A549 (cell line): ENCODE results near the gene JRKL. TPM values are rescaled to one million over a fixed set of nuclear protein-coding genes. Genes with fewer than 3 reads are reported as not detected.
"Not testable (repeated sequence)": the region's sequence is repeated elsewhere in the genome, so short reads cannot be mapped to it uniquely, and the experiment has no call there.

Experiments
- ATAC-seq, 2 experiments: fragments of 200-7000 bp in 1 of 2; fragments of >200 bp in 1 of 2; cut with Nextera tagmentation in 1 of 2; cut with Tn5 transposase in 1 of 2; 3 replicates each; pipeline versions ENCODE4 v1.8.0 to v1.9.1; 2018 to 2020; ENCODE audit warnings: mild to moderate bottlenecking in 1 of 2, moderate library complexity in 1 of 2
- CTCF ChIA-PET: fragments of 300-600 bp; sonication (Branson Sonifier 250); formaldehyde crosslinking; extraction: SDS; loops from one replicate; lab custom pipeline; 2021; ENCODE audit warnings: antibody characterized with exemption, inconsistent platforms; lab: Yijun Ruan, JAX
- POLR2A ChIA-PET: fragments of 350-600 bp; formaldehyde crosslinking; extraction: SDS; loops from one replicate; lab custom pipeline; 2021; ENCODE audit warnings: antibody characterized with exemption, inconsistent platforms; lab: Yijun Ruan, JAX
- DNase-seq, 2 experiments: peaks; one replicate each; pipeline versions ENCODE4 v3.0.0 to v3.0.0-alpha.2; 2011 to 2016; ENCODE audit warnings: low read depth in 1 of 2, low spot score in 1 of 2
- FAIRE-seq: peaks from 2 replicates; lab custom pipeline; 2011; peaks lifted over from hg19 to GRCh38; lab: Jason Lieb, UNC
- H3K27ac ChIP-seq, 2 experiments: fragments of >200 bp; sonication (Bioruptor Twin); formaldehyde crosslinking; 3 replicates each; pipeline ENCODE4 v1.5.1; 2016 to 2017
- H3K4me1 ChIP-seq: fragments of >200 bp; sonication (Bioruptor Twin); formaldehyde crosslinking; 3 replicates; pipeline ENCODE4 v1.6.1; 2016
- H3K4me2 ChIP-seq: fragments of >200 bp; sonication (Bioruptor Twin); formaldehyde crosslinking; 3 replicates; pipeline ENCODE4 v1.6.1; 2016
- H3K4me3 ChIP-seq: fragments of >200 bp; sonication (Bioruptor Twin); formaldehyde crosslinking; 3 replicates; pipeline ENCODE4 v1.5.1; 2016
- H3K9me3 ChIP-seq: fragments of >200 bp; sonication (Bioruptor Twin); formaldehyde crosslinking; 3 replicates; pipeline ENCODE4 v1.6.1; 2016
- ATOH8 ChIP-seq: fragments of 250-450 bp; sonication (Bioruptor Pico); IDR thresholded peaks from 2 replicates; pipeline ENCODE4 v1.5.0; 2020; ENCODE audit warnings: low read depth, mild to moderate bottlenecking, moderate library complexity
- CHD2 ChIP-seq: fragments of 150-350 bp; IDR thresholded peaks from 2 replicates; pipeline ENCODE4 v1.6.1; 2014; ENCODE audit warnings: low read length; ENCODE audit not compliant: partially characterized antibody
- CHD4 ChIP-seq: fragments of 200-600 bp; sonication (generic); IDR thresholded peaks from 2 replicates; pipeline ENCODE4 v1.6.1; 2016; ENCODE audit warnings: antibody characterized with exemption, mild to moderate bottlenecking, borderline replicate concordance
- CTCF ChIP-seq: fragments of >200 bp; sonication (Bioruptor Twin); formaldehyde crosslinking; IDR thresholded peaks from 3 replicates; pipeline ENCODE4 v1.5.1; 2016
- EHF ChIP-seq: fragments of 250-450 bp; sonication (Bioruptor Pico); IDR thresholded peaks from 2 replicates; pipeline ENCODE4 v1.5.0; 2020; ENCODE audit warnings: mild to moderate bottlenecking
- EHMT2 ChIP-seq: fragments of 200-600 bp; sonication (generic); IDR thresholded peaks from 2 replicates; pipeline ENCODE4 v1.6.1; 2016; ENCODE audit warnings: antibody characterized with exemption, low read depth, mild to moderate bottlenecking, moderate library complexity
- ELK1 ChIP-seq: fragments of 150-350 bp; IDR thresholded peaks from 2 replicates; pipeline ENCODE4 v1.6.1; 2014; ENCODE audit warnings: low read depth, mild to moderate bottlenecking, low read length
- ESRRA ChIP-seq: fragments of 150-350 bp; IDR thresholded peaks from 2 replicates; pipeline ENCODE4 v1.6.1; 2014; ENCODE audit warnings: mild to moderate bottlenecking, low read length, borderline replicate concordance
- HES2 ChIP-seq: fragments of >200 bp; sonication (Bioruptor Twin); formaldehyde crosslinking; IDR thresholded peaks from 2 replicates; pipeline ENCODE4 v1.6.1; 2016
- MAFK ChIP-seq: fragments of 450-650 bp; IDR thresholded peaks from 2 replicates; pipeline ENCODE4 v1.6.1; 2014; ENCODE audit not compliant: partially characterized antibody
- MYC ChIP-seq: IDR thresholded peaks from 2 replicates; pipeline ENCODE4 v1.6.1; 2012; ENCODE audit warnings: mild to moderate bottlenecking, inconsistent platforms, low read length, improper control_type of control experiment, borderline replicate concordance
- NR3C1 ChIP-seq: fragments of >200 bp; sonication (Bioruptor Twin); formaldehyde crosslinking; IDR thresholded peaks from 3 replicates; pipeline ENCODE4 v1.6.1; 2017
- POLR2A ChIP-seq: IDR thresholded peaks from 2 replicates; pipeline ENCODE4 v1.6.1; 2012; ENCODE audit warnings: mild to moderate bottlenecking, low read length
- RAD21 ChIP-seq, 2 experiments: fragments of >200 bp in 1 of 2; sonication (Bioruptor Twin) in 1 of 2; formaldehyde crosslinking in 1 of 2; IDR thresholded peaks in 1 of 2; conservative IDR thresholded peaks in 1 of 2; 2 replicates in 1 of 2; 3 replicates in 1 of 2; pipeline ENCODE4 v1.6.1; 2012 to 2018; ENCODE audit warnings: inconsistent platforms in 1 of 2
- RARB ChIP-seq: fragments of 250-450 bp; sonication (Bioruptor Pico); IDR thresholded peaks from 2 replicates; pipeline ENCODE4 v1.8.0; 2021; ENCODE audit warnings: mild to moderate bottlenecking, moderate library complexity
- RFX5 ChIP-seq: fragments of 450-650 bp; IDR thresholded peaks from 2 replicates; pipeline ENCODE4 v1.7.1; 2014; ENCODE audit warnings: antibody characterized with exemption, mild to moderate bottlenecking, moderate library complexity
- RNF2 ChIP-seq: fragments of 200-600 bp; sonication (generic); IDR thresholded peaks from 2 replicates; pipeline ENCODE4 v1.6.1; 2016; ENCODE audit warnings: low read depth, mild to moderate bottlenecking, antibody characterized with exemption, moderate library complexity, borderline replicate concordance
- SREBF2 ChIP-seq: fragments of 450-650 bp; IDR thresholded peaks from 2 replicates; pipeline ENCODE4 v1.6.1; 2014; ENCODE audit warnings: mild to moderate bottlenecking, moderate library complexity
- USF2 ChIP-seq: fragments of 450-650 bp; IDR thresholded peaks from 2 replicates; pipeline ENCODE4 v1.6.1; 2014; ENCODE audit warnings: antibody characterized with exemption
- ZC3H11A ChIP-seq: fragments of 450-650 bp; IDR thresholded peaks from 2 replicates; pipeline ENCODE4 v1.6.1; 2014; ENCODE audit warnings: antibody characterized with exemption, mild to moderate bottlenecking
- ZFP36 ChIP-seq: fragments of 450-650 bp; IDR thresholded peaks from 2 replicates; pipeline ENCODE4 v1.6.1; 2014; ENCODE audit warnings: borderline replicate concordance; ENCODE audit not compliant: partially characterized antibody
- WGBS: methylation state at CpG from one replicate; pipeline ENCODE4 v1.1.6; 2017; ENCODE audit errors: missing lambda C conversion rate; 5-methylcytosine and 5-hydroxymethylcytosine counted together
- polyA plus RNA-seq, 4 experiments: library from polyadenylated mRNA; depleted of rRNA in 3 of 4; stranded (reverse); fragments of >200 nt; fragmentation: RNase III in 1 of 4; extraction: RNeasy Plus Mini Kit Qiagen cat#74134 plus additional on column Dnase treatment in 1 of 4; gene quantifications; 2 replicates in 3 of 4; 3 replicates in 1 of 4; pipeline ENCODE4 v1.2.3, GENCODE V29; 2011 to 2017

Gene JRKL
- polyA plus RNA-seq, 2 of the 4 experiments (the other 2 are of a cell fraction), result 9.7 to 10.4 TPM

- H3K4me1 ChIP-seq, result no peaks in the 10 kb centered on the region
- no peak overlapping the region for H3K4me3 ChIP-seq
- ChIA-PET CTCF (interaction anchor here (0.7 to 1.3 kb wide), 2 partner anchors 346 to 1357 kb away, joined by 3 read pairs; no protein-coding TSS in a partner anchor), POLR2A (no interaction called here)
- DNase-seq (no peak), ATAC-seq (no peak), FAIRE-seq (no peak)
- no peaks in the 10 kb centered on the region for H3K9me3 ChIP-seq
- 28% methylated on average over 1 of the region's 1 CpG for WGBS
- TF ChIP-seq USF2 (no peak), EHMT2 (no peak), ZFP36 (no peak), RARB (CRISPR knock-in tag) (no peak), CHD4 (no peak), RFX5 (no peak)
- no peak overlapping the region for H3K27ac ChIP-seq
- no peak overlapping the region for H3K4me2 ChIP-seq
Observed at GRCh38 chr11:96400697-96401096, 10.9 kb downstream of the JRKL start.

- H3K4me3 ChIP-seq, CTCF ChIA-PET, DNase-seq, H3K9me3 ChIP-seq, H3K27ac ChIP-seq, H3K4me2 ChIP-seq, POLR2A ChIA-PET, FAIRE-seq, H3K4me1 ChIP-seq, ATAC-seq: not testable (repeated sequence)
- WGBS, result 82% methylated on average over 15 of the region's 18 CpGs
Observed at GRCh38 chr11:96411412-96411811, 21.6 kb downstream of the JRKL start.

GRCh38 chr11:96412761-96413381 is 23.1 kb downstream of the JRKL start:
- Histone ChIP-seq H3K27ac (no peak overlapping the region), H3K9me3 (no peaks in the 10 kb centered on the region), H3K4me2 (no peak overlapping the region), H3K4me3 (no peak overlapping the region), H3K4me1 (no peaks in the 10 kb centered on the region)
- ChIA-PET CTCF (no interaction called here), POLR2A (no interaction called here)
- no peak for ATAC-seq
- TF ChIP-seq RNF2, result no peak
- no peak for TF ChIP-seq RARB (CRISPR knock-in tag)
- TF ChIP-seq HES2, result no peak
- no peak for FAIRE-seq
- DNase-seq, result no peak
- WGBS, result no CpG with 5 or more reads among the region's 1 CpG

GRCh38 chr11:96413408-96413807 is 23.6 kb downstream of the JRKL start:
- no peak overlapping the region for H3K4me2 ChIP-seq
- no peak overlapping the region for H3K4me3 ChIP-seq
- ChIA-PET CTCF (no interaction called here), POLR2A (no interaction called here)
- no peak overlapping the region for H3K27ac ChIP-seq
- no peak for ATAC-seq
- no peak for DNase-seq
- no peak for TF ChIP-seq USF2
- TF ChIP-seq ELK1, result no peak
- TF ChIP-seq CTCF, result no peak
- TF ChIP-seq ZC3H11A, result no peak
- TF ChIP-seq CHD2, result no peak
- TF ChIP-seq RAD21 (conservative IDR thresholded peaks at IDR 0.05 in 1 of 2, IDR thresholded peaks at IDR 0.05 in 1 of 2), result no peak
- TF ChIP-seq EHF (CRISPR knock-in tag), result no peak
- no peak for TF ChIP-seq ESRRA
- no peak for TF ChIP-seq NR3C1
- no peak for TF ChIP-seq MAFK
- no peak for TF ChIP-seq MYC
- TF ChIP-seq POLR2A, result no peak
- no peak for TF ChIP-seq SREBF2
- TF ChIP-seq ATOH8 (CRISPR knock-in tag), result no peak
- no peaks in the 10 kb centered on the region for H3K9me3 ChIP-seq
- H3K4me1 ChIP-seq, result no peaks in the 10 kb centered on the region
- FAIRE-seq, result no peak
